DND-41 (cell line): ENCODE measurements around the gene FGF12.

Experiments used
- ATAC-seq: fragments of 200-7000 bp; cut with Tn5 transposase; 3 replicates; pipeline ENCODE4 v1.9.1; 2021; ENCODE audit warnings: low read depth; ENCODE audit not compliant: insufficient read depth
- DNase-seq: peaks from one replicate; pipeline ENCODE4 v3.0.0-alpha.2; 2020
- H2AFZ ChIP-seq: 2 replicates; pipeline ENCODE4 v1.6.0; 2012; ENCODE audit warnings: low read depth, low read length
- H3K27ac ChIP-seq: 2 replicates; pipeline ENCODE4 v1.5.1; 2012; ENCODE audit warnings: low read length, inconsistent platforms
- H3K27me3 ChIP-seq: fragments of 200-600 bp; sonication (generic); 2 replicates; pipeline ENCODE4 v1.6.0; 2012; ENCODE audit warnings: low read length, mild to moderate bottlenecking, inconsistent platforms; ENCODE audit not compliant: insufficient read depth, poor library complexity
- H3K36me3 ChIP-seq: 2 replicates; pipeline ENCODE4 v1.5.1; 2012; ENCODE audit warnings: low read length, inconsistent platforms; ENCODE audit not compliant: insufficient read depth
- H3K4me1 ChIP-seq: 2 replicates; pipeline ENCODE4 v1.5.1; 2012; ENCODE audit warnings: mild to moderate bottlenecking, low read length; ENCODE audit not compliant: insufficient read depth
- H3K4me2 ChIP-seq: 2 replicates; pipeline ENCODE4 v1.6.0; 2012; ENCODE audit warnings: mild to moderate bottlenecking, moderate library complexity, low read length, inconsistent platforms; ENCODE audit not compliant: insufficient read depth
- H3K4me3 ChIP-seq, 2 experiments: fragments of 200-600 bp in 1 of 2; shearing (Covaris generic) in 1 of 2; 2 replicates each; pipeline ENCODE4 v1.5.1; 2012 to 2016; ENCODE audit warnings: inconsistent platforms in 2 of 2, low read length in 2 of 2, mild to moderate bottlenecking in 2 of 2, low read depth in 1 of 2, moderate library complexity in 1 of 2
- H3K79me2 ChIP-seq: 2 replicates; pipeline ENCODE4 v1.6.0; 2012; ENCODE audit warnings: low read length, inconsistent platforms; ENCODE audit not compliant: insufficient read depth
- H3K9ac ChIP-seq: 2 replicates; pipeline ENCODE4 v1.6.0; 2012; ENCODE audit warnings: low read depth, mild to moderate bottlenecking, inconsistent platforms, low read length, moderate library complexity
- H3K9me3 ChIP-seq: 2 replicates; pipeline ENCODE4 v1.5.1; 2012; ENCODE audit warnings: low read length, moderate library complexity, mild to moderate bottlenecking, inconsistent platforms; ENCODE audit not compliant: insufficient read depth, severe bottlenecking
- H4K20me1 ChIP-seq: 2 replicates; pipeline ENCODE4 v1.6.0; 2012; ENCODE audit warnings: low read length; ENCODE audit not compliant: insufficient read depth
- CTCF ChIP-seq: IDR thresholded peaks from 2 replicates; pipeline ENCODE4 v1.5.1; 2012; ENCODE audit warnings: borderline replicate concordance, low read length, moderate library complexity, mild to moderate bottlenecking; ENCODE audit not compliant: poor library complexity, severe bottlenecking; ENCODE audit errors: extremely low read depth
- EZH2 ChIP-seq: IDR thresholded peaks from 3 replicates; pipeline ENCODE4 v1.6.1; 2012; ENCODE audit warnings: borderline replicate concordance, low read depth, mild to moderate bottlenecking, moderate library complexity, low read length, inconsistent platforms; ENCODE audit not compliant: severe bottlenecking

Gene FGF12

GRCh38 chr3:192246847-192247559 is 480.3 kb downstream of the FGF12 start:
- no peak for ATAC-seq
- H3K36me3 ChIP-seq: no peaks in the 10 kb centered on the region
- no peaks in the 10 kb centered on the region for H3K27me3 ChIP-seq
- no peak overlapping the region for H3K4me2 ChIP-seq
- no peaks in the 10 kb centered on the region for H3K9me3 ChIP-seq
- H2AFZ ChIP-seq: no peak overlapping the region
- no peak for TF ChIP-seq CTCF
- TF ChIP-seq EZH2: no peak
- no peak overlapping the region for H3K4me3 ChIP-seq
- no peaks in the 10 kb centered on the region for H3K4me1 ChIP-seq
- H3K79me2 ChIP-seq: no peaks in the 10 kb centered on the region
- no peaks in the 10 kb centered on the region for H4K20me1 ChIP-seq
- H3K9ac ChIP-seq: no peak overlapping the region
- H3K27ac ChIP-seq: no peak overlapping the region
- no peak for DNase-seq

- H3K4me1 ChIP-seq: no peaks in the 10 kb centered on the region
- DNase-seq (no peak), ATAC-seq (no peak)
- no peak overlapping the region for H3K9ac ChIP-seq
- no peak overlapping the region for H3K4me2 ChIP-seq
- no peak overlapping the region for H2AFZ ChIP-seq
- H3K27me3 ChIP-seq: no peaks in the 10 kb centered on the region
- H4K20me1 ChIP-seq: no peaks in the 10 kb centered on the region
- H3K27ac ChIP-seq: no peak overlapping the region
- no peaks in the 10 kb centered on the region for H3K9me3 ChIP-seq
- H3K4me3 ChIP-seq: no peak overlapping the region
- TF ChIP-seq CTCF: no peak
- TF ChIP-seq EZH2: no peak
- H3K36me3 ChIP-seq: no peaks in the 10 kb centered on the region
- H3K79me2 ChIP-seq: no peaks in the 10 kb centered on the region
Measured at GRCh38 chr3:192244591-192244990, 482.8 kb downstream of the FGF12 start.

GRCh38 chr3:192239956-192240355 is 487.4 kb downstream of the FGF12 start:
- no peak for TF ChIP-seq CTCF
- TF ChIP-seq EZH2: no peak
- Histone ChIP-seq H2AFZ (no peak overlapping the region), H3K9me3 (no peaks in the 10 kb centered on the region), H4K20me1 (no peaks in the 10 kb centered on the region), H3K4me3 (no peak overlapping the region), H3K4me1 (no peaks in the 10 kb centered on the region), H3K79me2 (no peaks in the 10 kb centered on the region), H3K27ac (no peak overlapping the region), H3K36me3 (no peaks in the 10 kb centered on the region), H3K4me2 (no peak overlapping the region), H3K9ac (no peak overlapping the region), H3K27me3 (no peaks in the 10 kb centered on the region)
- ATAC-seq (no peak), DNase-seq (no peak)
